Measurements from ENCODE around the gene TCN2.
"Not testable (repeated sequence)": the region's sequence is repeated elsewhere in the genome, so short reads cannot be mapped to it uniquely, and the experiment has no call there.

TCN2 gene

GRCh38 chr22:30643055-30643875 lies 36.3 kb downstream of the TCN2 start:
- DNase-seq (ENCODE audit: low read depth in 1 of 2, low spot score in 1 of 2): no peak

- DNase-seq (ENCODE audit: low read depth in 1 of 2, low spot score in 1 of 2): no peak
These were observed 39.7 kb downstream of the TCN2 start for GRCh38 chr22:30646518-30647160.

- no peak for DNase-seq (ENCODE audit: low read depth in 1 of 2, low spot score in 1 of 2)
These were observed 40.6 kb downstream of the TCN2 start for GRCh38 chr22:30647536-30647935.

GRCh38 chr22:30648825-30649224 lies 41.9 kb downstream of the TCN2 start:
- DNase-seq (ENCODE audit: low read depth in 1 of 2, low spot score in 1 of 2): no peak

GRCh38 chr22:30649430-30650007 lies 42.5 kb downstream of the TCN2 start:
- peak; percentile 54 to 79 for DNase-seq (ENCODE audit: low read depth in 1 of 2, low spot score in 1 of 2)

- no peak for DNase-seq (ENCODE audit: low read depth in 1 of 2, low spot score in 1 of 2)
These were observed 43.6 kb downstream of the TCN2 start for GRCh38 chr22:30650508-30651116.

GRCh38 chr22:30652852-30653251 lies 45.9 kb downstream of the TCN2 start:
- DNase-seq (ENCODE audit: low read depth in 1 of 2, low spot score in 1 of 2): no peak

- DNase-seq (ENCODE audit: low read depth in 1 of 2, low spot score in 1 of 2): no peak
These were observed 47.4 kb downstream of the TCN2 start for GRCh38 chr22:30654361-30654760.

GRCh38 chr22:30655532-30655931 lies 48.6 kb downstream of the TCN2 start:
- no peak for DNase-seq (ENCODE audit: low read depth in 1 of 2, low spot score in 1 of 2)

GRCh38 chr22:30662040-30662439 lies 55.1 kb downstream of the TCN2 start:
- DNase-seq (ENCODE audit: low read depth in 1 of 2, low spot score in 1 of 2): no peak

GRCh38 chr22:30664798-30665197 lies 57.8 kb downstream of the TCN2 start:
- no peak for DNase-seq (ENCODE audit: low read depth in 1 of 2, low spot score in 1 of 2)

GRCh38 chr22:30665266-30665665 lies 58.3 kb downstream of the TCN2 start:
- DNase-seq (ENCODE audit: low read depth in 1 of 2, low spot score in 1 of 2): no peak

- DNase-seq (ENCODE audit: low read depth in 1 of 2, low spot score in 1 of 2): no peak
These were observed 58.8 kb downstream of the TCN2 start for GRCh38 chr22:30665786-30666185.

GRCh38 chr22:30667107-30667493 lies 60.1 kb downstream of the TCN2 start:
- no peak for DNase-seq (ENCODE audit: low read depth in 1 of 2, low spot score in 1 of 2)

GRCh38 chr22:30667494-30668385 lies 60.8 kb downstream of the TCN2 start, which contains the start of gene DUSP18:
TSS of gene DUSP18 (minus strand) at chr22:30667875. CDS start at chr22:30664003, 3,872 bp downstream.
- peak; percentile 93 for DNase-seq (ENCODE audit: low read depth in 1 of 2, low spot score in 1 of 2)

GRCh38 chr22:30668386-30668710 lies 61.4 kb downstream of the TCN2 start:
- no peak for DNase-seq (ENCODE audit: low read depth in 1 of 2, low spot score in 1 of 2)

GRCh38 chr22:30671071-30671470 lies 64.1 kb downstream of the TCN2 start:
- no peak for DNase-seq (ENCODE audit: low read depth in 1 of 2, low spot score in 1 of 2)

- DNase-seq (ENCODE audit: low read depth in 1 of 2, low spot score in 1 of 2): no peak
These were observed 66.2 kb downstream of the TCN2 start for GRCh38 chr22:30673136-30673535.

- no peak for DNase-seq (ENCODE audit: low read depth in 1 of 2, low spot score in 1 of 2)
These were observed 67.5 kb downstream of the TCN2 start for GRCh38 chr22:30674482-30674881.

- no peak for DNase-seq (ENCODE audit: low read depth in 1 of 2, low spot score in 1 of 2)
These were observed 68.5 kb downstream of the TCN2 start for GRCh38 chr22:30675436-30675835.

- not testable (repeated sequence) for DNase-seq (ENCODE audit: low read depth in 1 of 2, low spot score in 1 of 2)
These were observed 69.6 kb downstream of the TCN2 start for GRCh38 chr22:30676565-30676964.
